GM12801 (cell line): ENCODE results near the gene SNCAIP.

Experiments used
- CTCF ChIP-seq: IDR thresholded peaks from one replicate; pipeline ENCODE4 v1.5.1; 2011; ENCODE audit warnings: control low read depth; ENCODE audit not compliant: insufficient read length; ENCODE audit errors: extremely low read depth

The SNCAIP gene

DNA sequence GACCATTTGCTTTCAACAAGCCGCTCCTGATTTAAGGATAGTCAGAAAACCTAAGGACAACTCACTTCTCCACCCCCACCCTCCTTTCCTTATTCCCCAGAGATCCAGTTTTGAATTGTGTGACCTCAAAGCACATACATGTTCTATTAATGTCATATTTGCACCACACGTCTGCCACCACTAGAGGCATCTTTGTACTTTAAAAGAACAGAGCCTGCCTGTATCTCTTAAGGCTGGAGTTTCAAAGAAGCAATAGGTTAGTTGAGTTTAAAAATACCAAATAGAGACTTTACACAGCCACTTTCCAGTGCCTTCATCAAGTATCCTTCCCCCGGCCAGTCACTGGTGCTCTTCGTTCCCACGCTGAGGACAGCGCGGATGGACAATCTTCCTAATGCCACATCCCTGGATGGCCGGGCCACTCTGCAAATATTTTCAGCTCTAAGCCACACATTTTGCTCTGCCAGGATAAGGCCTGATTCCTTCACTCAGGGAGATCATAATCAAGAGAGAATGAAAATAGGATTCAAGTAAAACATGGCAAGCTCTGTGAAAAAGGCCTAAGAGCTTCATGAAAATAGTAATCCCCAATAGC is 146.3 kb downstream of the SNCAIP start:
- TF ChIP-seq CTCF: no peak

DNA sequence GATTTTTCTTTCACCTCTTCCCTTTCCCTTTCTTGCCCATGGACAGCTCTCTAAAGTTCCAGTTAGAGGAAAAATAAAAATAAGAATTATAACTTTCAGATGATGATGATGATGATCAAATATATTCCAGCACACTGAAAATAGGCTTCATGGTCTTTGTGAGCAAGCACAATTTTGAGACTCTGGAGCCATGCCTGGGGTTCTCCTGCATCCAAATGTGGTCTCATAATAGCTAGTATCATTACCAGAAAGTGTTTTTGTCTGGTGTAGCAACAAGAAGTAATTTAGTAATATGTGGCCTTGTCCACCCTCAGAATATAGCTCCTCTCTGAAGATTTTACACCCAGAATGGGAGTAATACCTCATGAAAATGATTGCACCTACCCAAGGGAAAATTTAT is 150.4 kb downstream of the SNCAIP start:
- no peak for TF ChIP-seq CTCF

GRCh38 chr5:122463221-122463620 is 151.2 kb downstream of the SNCAIP start:
- no peak for TF ChIP-seq CTCF

DNA sequence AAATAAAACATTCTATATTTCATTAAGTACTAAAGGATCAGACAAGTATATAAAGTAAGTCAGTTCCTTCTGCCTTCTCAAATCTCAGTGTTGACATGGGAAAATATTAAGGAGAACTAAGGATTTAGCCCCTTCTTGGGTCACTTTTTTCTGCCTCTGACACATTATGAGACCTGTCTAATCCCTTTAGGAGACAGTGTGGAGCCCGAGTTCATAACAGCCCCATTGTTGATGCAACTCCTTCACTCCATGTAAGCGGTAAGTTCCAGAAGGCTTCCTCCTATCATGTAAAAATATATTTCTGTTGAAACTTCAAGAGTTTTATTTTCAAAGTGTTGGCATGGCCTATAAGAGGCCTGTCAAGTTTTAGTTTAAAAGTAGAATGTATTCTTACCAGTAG is 152.2 kb downstream of the SNCAIP start:
- TF ChIP-seq CTCF: no peak

GRCh38 chr5:122465031-122465577 is 153.1 kb downstream of the SNCAIP start:
- TF ChIP-seq CTCF: no peak

- TF ChIP-seq CTCF: no peak
These were observed 154.0 kb downstream of the SNCAIP start for GRCh38 chr5:122465994-122466393.

GRCh38 chr5:122468351-122469116 is 156.5 kb downstream of the SNCAIP start:
- no peak for TF ChIP-seq CTCF
